ENCODE data around the gene SLC28A1.
A peak's percentile ranks its signal among the peaks of the same experiment; 100 is the strongest.

The SLC28A1 gene

DNA sequence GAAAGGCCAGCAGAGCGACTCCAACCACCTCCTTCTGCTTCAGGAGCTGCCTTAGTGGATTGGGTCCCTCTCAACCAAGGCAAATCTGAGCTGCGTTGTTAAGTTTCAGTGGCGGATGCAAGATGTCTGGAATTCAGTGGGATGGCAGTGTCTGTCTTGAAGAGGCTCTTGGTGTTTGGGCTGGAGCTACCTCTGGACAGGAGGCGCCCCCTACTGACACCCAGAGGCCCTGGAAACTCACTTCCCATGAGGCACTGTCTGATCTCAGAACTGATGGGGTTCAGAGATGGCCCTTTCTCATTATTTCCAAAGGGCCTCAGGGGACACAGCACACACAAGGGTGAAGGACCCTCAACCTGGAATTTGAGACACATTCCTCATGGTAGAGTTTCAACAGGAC, 6.0 kb upstream of the SLC28A1 start:
- H3K4me3 ChIP-seq (replicated peaks; ENCODE audit: low read depth, low read length), result no peak overlapping the region
- peak; percentile 66 for DNase-seq (ENCODE audit: low read depth)
- TF ChIP-seq, protein P1, sequence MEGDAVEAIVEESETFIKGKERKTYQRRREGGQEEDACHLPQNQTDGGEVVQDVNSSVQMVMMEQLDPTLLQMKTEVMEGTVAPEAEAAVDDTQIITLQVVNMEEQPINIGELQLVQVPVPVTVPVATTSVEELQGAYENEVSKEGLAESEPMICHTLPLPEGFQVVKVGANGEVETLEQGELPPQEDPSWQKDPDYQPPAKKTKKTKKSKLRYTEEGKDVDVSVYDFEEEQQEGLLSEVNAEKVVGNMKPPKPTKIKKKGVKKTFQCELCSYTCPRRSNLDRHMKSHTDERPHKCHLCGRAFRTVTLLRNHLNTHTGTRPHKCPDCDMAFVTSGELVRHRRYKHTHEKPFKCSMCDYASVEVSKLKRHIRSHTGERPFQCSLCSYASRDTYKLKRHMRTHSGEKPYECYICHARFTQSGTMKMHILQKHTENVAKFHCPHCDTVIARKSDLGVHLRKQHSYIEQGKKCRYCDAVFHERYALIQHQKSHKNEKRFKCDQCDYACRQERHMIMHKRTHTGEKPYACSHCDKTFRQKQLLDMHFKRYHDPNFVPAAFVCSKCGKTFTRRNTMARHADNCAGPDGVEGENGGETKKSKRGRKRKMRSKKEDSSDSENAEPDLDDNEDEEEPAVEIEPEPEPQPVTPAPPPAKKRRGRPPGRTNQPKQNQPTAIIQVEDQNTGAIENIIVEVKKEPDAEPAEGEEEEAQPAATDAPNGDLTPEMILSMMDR (IDR thresholded peaks at IDR 0.05; ENCODE audit: low read length, missing control alignments), result peak; percentile 73

DNA sequence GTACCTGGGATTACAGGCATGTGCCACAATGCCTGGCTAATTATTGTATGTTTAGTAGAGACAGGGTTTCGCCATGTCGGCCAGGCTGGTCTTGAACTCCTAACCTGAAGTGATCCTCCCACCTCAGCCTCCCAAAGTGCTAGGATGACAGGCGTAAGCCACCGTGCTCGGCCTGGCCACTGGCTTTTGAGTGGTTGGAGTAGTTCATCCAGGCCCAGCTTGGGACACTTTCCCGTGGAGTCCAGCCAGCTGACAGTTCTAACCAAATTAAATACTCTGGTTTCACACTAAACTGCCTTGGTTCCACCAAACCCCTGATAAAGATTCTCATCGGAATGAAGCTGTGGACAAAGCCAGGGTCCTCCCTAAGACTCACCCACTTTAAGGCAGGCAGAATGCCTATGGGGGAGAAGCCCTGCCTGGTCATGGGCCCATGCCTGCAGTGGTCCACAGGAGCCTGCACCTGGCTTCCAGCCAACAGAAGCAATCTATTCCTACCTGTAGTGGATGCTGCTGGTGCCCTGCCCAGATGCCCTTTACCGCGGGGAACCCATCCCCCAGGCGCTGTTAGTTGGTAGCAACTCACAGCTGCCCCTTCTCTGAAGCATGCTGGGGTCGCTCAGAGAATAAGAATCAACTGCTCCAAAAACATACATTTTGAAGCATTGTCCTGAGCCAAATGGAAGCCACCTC, 5.2 kb upstream of the SLC28A1 start:
- no peak for DNase-seq (ENCODE audit: low read depth)
- no peak overlapping the region for H3K4me3 ChIP-seq (replicated peaks; ENCODE audit: low read depth, low read length)
- TF ChIP-seq, protein P1 (IDR thresholded peaks at IDR 0.05; ENCODE audit: low read length, missing control alignments), result no peak

DNA sequence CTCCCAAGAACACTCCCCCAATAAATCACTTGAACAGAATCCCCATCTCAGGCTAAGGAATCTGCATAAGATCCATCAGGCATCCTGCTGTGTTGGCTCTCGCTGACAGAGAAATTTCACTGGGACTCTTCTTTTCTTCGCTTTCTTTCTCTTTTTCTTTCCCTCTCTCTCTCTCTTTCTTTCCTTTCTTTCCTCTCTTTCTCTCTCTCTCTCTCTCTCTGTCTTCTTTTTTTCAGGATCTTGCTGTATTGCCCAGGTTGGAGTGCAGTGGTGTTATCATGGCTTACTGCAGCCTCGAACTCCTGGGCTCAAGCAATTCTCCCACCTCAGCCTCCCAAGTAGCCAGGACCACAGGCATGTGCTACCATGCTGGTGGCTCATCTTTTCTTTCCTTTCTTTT, 4.5 kb upstream of the SLC28A1 start:
- TF ChIP-seq, protein P1 (IDR thresholded peaks at IDR 0.05; ENCODE audit: low read length, missing control alignments), result no peak
- no peak overlapping the region for H3K4me3 ChIP-seq (replicated peaks; ENCODE audit: low read depth, low read length)
- no peak for DNase-seq (ENCODE audit: low read depth)

DNA sequence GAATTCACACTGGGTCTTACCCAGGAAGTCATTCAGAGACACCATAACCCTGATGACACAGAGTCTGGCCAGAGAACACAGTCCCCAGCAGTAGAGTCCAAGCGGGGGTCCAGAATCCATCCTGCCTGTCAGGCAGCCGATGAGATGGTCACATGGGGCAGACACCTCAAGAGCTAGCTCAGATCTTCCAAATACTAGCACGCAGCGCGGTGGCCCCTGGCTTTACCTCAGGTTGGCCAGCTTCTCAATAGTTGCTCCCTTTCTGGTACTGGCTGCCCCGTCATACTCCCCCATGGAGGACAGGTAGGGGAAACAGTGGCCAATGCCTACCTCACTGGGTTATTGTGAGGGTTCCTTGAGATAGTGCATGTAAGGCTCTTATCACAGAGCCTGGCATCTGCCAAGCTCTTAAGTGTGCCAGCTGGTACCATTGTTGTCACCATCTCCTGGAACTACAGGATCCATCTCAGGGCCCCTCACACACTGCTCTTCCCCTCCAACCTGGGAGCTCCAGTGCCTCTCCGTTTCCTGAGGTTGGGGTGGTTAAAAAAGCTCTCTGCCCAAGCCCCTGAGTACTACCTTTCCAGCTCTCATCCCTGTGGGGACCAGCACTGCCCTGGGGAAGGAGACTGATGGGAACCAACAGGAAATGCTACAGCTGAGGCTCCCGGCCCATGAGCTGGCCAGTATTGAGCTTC, 3.5 kb upstream of the SLC28A1 start:
- no peak for DNase-seq (ENCODE audit: low read depth)
- TF ChIP-seq, protein P1 (IDR thresholded peaks at IDR 0.05; ENCODE audit: low read length, missing control alignments), result no peak
- no peak overlapping the region for H3K4me3 ChIP-seq (replicated peaks; ENCODE audit: low read depth, low read length)

DNA sequence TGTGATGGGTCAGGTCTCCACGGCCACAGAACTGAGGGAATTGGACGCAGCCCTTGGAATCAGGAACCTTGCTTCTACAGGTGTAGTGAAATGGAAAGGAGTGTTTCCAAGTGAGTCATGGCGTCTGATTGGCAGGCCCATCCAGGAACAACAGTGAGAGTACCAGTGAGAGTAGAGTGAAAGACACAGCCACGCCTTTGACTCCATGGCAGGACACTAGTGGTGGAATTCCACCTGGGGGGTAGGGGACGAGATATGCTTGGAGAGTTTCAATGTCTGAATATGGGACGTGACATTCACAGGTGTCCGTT, 3.0 kb upstream of the SLC28A1 start:
- no peak for DNase-seq (ENCODE audit: low read depth)
- TF ChIP-seq, protein P1 (IDR thresholded peaks at IDR 0.05; ENCODE audit: low read length, missing control alignments), result no peak
- H3K4me3 ChIP-seq (replicated peaks; ENCODE audit: low read depth, low read length), result no peak overlapping the region

DNA sequence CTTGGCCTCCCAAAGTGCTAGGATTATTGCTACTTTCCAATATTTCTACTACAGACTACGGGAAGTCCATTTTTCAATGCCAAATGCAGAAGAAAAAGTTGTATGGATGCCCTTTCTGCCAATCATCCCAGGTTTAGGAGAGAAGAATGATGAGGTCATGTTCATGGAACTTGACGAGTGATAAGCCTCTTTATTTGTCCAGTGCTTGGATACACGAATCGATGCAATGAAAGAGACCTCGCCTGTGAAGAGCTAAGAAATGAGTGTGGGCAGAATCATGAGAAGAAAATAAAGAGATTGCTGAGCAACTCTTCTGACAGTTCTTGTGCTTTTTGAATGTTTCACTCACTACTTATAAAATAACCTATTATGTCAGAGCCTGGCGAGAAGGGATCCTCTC, 996 bp upstream of the SLC28A1 start:
- TF ChIP-seq, protein P1 (IDR thresholded peaks at IDR 0.05; ENCODE audit: low read length, missing control alignments), result no peak
- DNase-seq (ENCODE audit: low read depth), result peak; percentile 38
- H3K4me3 ChIP-seq (replicated peaks; ENCODE audit: low read depth, low read length), result no peak overlapping the region

DNA sequence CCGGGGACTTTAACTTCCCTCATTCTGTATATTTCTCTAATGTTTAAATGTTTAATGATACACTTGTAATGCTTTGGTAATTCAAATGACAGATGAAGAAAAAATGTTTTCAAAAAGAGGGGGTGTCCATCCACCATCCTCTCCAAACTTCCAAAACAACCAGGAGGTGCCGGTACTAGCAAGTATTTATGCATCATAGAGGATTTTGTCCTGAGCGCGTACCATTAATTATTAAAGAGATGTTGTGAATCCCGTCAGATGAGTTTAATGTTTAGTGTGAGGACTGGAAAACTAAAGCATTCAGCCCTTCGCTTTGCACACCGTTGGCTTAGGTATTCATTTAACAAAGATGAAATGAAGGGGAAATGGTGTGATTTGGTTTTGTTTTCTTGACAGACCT, 1.3 kb downstream of the SLC28A1 start:
- TF ChIP-seq, protein P1 (IDR thresholded peaks at IDR 0.05; ENCODE audit: low read length, missing control alignments), result no peak
- no peak overlapping the region for H3K4me3 ChIP-seq (replicated peaks; ENCODE audit: low read depth, low read length)
- no peak for DNase-seq (ENCODE audit: low read depth)

All from fibroblast of pulmonary artery (primary cell).